G401.6 (cell line): ENCODE data around the gene SPATA17.
"Not testable (repeated sequence)": the region's sequence is repeated elsewhere in the genome, so short reads cannot be mapped to it uniquely, and the experiment has no call there.

Experiments used
- FAIRE-seq: peaks from 2 replicates; lab custom pipeline; 2012; peaks lifted over from hg19 to GRCh38; lab: Jason Lieb, UNC

Gene SPATA17

GRCh38 chr1:217630711-217631591 lies at the start of gene SPATA17, which contains the start of gene GPATCH2:
Gene SPATA17, plus strand, starts transcription at chr1:217631344. Its CDS starts 35 bp downstream, at chr1:217631379.
Gene GPATCH2, minus strand, starts transcription at chr1:217631090. Its CDS starts 119 bp downstream, at chr1:217630971.
- no peak for FAIRE-seq

- not testable (repeated sequence) for FAIRE-seq
Observed at GRCh38 chr1:217584286-217584811, 46.8 kb upstream of the SPATA17 start.

DNA sequence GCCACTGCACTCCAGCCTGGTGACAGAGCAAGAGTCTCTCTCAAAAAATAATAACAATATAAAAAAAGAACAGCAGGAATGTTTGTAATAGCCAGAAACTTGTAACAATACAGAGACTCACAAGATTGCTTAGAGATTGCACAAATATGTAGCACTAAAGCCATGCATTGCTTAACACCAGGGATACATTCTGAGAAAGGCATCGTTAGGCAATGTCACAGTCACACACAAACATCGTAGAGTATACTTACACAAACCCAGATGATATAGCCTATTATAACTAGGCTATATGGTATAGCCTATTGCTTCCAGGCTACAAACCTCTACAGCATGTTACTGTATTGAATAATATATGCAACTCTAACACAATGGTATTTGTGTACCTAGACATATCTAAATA lies 45.6 kb upstream of the SPATA17 start:
- FAIRE-seq, result no peak

GRCh38 chr1:217586586-217586985 lies 44.6 kb upstream of the SPATA17 start:
- FAIRE-seq, result no peak

- no peak for FAIRE-seq
Observed at GRCh38 chr1:217590598-217590997, 40.5 kb upstream of the SPATA17 start.

- FAIRE-seq, result no peak
Observed at GRCh38 chr1:217599154-217599553, 32.0 kb upstream of the SPATA17 start.

DNA sequence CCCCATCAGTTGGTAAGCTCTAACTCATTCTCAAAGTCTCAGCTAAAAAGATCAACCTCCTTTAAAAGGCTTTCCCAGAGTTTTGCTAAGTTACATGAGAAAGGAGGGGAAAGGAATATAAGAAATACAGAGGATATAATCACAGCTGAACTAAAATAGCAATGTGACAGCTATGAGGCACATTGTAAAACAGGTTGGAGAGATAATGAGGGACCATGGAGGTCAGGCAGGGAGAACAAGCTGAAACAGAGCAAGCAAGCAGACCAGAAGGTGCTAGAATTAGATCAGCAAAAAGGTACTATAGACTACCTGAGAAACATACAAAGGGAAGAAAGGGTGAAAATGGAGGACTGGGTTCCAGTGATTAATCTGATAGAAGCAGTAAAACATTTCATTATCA lies 28.8 kb upstream of the SPATA17 start:
- no peak for FAIRE-seq

DNA sequence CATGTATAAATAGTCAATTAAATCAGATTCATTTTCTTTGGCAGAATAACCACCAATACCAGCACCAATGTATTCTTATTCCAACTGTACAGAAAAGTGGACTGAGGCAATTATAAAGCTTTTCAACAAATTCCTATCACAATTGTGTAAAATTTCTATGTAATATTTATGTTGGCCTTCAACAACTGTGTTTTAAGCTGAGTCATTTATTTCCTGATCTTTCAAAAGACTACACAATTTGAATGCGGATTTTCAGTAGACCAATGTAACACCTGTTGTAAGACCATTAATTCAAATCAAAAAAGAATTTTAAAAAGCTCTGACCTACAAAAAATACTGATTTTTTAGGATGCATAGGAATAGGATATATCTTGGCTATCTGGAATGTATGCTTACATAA lies 25.8 kb upstream of the SPATA17 start:
- FAIRE-seq, result no peak

DNA sequence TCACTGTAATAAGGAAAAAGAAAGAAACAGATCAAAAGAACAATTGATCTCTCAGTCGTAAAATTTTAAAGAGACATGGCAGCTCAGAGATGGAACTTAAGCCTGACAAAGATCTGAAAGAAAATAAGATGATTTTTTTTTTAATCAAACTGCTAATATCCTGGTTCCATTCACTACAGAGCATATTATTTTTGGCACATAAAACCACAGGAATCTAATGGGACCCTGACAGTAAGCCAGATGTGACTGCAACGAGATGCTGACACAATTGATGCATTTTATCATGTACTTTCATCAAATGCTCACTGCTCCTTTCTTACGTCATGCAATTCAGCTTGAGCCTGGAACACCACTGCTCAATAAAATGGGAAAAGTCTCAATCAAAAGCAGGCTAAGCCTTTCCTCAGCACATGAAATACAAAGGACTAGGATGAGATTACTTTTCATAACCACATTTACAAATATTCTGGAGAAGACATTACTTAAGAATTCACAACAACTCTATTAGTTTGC lies 16.9 kb upstream of the SPATA17 start:
- FAIRE-seq, result no peak

GRCh38 chr1:217617126-217617525 lies 14.0 kb upstream of the SPATA17 start:
- FAIRE-seq, result no peak

DNA sequence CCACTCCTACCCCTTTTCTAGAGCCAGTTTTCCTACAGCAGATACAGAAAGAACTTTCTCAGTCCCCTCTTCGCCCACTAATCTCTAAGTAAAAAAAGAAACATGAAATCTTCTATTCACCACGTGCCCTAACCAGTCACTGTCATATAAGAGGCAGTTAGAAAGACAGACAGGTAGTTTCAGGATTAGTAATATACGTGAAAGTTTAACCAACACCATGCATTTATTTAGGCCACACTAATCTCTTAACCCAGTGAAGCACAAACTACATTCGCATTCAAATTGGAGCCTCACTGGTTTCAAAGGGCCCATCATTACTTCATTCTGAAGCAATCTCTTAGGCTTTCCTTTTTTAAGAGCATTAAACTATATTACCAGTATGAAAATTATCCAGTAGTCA lies 10.3 kb upstream of the SPATA17 start:
- FAIRE-seq, result no peak

DNA sequence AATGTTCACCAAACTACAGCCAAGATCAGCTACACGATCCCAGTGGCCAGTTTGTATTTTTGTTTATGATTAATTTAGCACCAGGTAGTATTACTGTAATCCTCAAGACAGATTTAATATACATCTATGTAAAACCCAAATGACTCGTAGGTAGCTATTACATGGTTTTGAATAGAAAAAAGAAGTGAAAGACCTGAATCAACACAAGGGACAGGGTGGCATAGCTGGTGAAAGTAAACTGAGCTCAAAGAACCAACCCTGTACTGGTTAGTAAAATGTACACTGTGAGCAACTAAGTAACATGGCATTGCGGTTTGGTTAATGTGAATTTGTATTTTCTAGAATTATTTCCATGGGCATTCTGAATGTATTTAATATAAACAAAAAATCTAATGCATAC lies 9.1 kb upstream of the SPATA17 start:
- FAIRE-seq, result no peak

- FAIRE-seq, result no peak
Observed at GRCh38 chr1:217626321-217626720, 4.8 kb upstream of the SPATA17 start.

DNA sequence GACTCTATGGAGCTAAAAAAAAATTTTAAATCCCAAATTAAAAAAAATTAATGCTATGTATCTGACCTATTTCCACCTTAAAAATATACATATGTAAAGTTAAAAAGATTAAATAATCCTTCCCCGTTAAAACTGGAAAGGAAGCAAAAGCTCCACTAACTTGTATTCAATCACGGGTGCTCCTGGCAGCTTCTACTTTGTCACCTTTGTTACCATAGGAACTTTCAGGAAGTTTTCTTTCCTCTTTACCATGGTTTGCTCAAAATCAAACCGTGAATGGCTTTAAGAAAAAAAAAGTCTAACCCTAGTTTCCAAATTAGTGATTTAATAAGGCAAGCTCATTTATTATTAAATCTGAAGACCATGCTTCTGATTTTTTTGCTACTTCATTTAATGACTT lies 3.7 kb upstream of the SPATA17 start:
- FAIRE-seq, result no peak

DNA sequence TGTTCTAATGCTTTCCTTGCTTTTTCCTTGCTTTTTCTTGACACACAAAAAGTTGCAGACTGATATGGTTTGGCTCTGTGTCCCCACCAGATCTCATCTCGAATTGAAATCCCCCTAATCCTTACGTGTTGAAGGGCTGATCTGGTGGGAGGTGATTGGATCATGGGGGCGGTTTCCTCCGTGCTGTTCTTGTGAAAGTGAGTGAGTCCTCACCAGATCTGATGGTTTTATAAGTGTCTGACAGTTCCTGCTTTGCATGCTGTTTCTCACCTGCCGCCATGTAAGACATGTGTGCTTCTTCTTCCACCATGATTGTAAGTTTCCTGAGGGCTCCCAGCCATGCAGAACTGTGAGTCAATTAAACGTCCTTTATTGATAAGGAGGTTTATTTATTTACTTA lies 11.3 kb downstream of the SPATA17 start:
- no peak for FAIRE-seq

DNA sequence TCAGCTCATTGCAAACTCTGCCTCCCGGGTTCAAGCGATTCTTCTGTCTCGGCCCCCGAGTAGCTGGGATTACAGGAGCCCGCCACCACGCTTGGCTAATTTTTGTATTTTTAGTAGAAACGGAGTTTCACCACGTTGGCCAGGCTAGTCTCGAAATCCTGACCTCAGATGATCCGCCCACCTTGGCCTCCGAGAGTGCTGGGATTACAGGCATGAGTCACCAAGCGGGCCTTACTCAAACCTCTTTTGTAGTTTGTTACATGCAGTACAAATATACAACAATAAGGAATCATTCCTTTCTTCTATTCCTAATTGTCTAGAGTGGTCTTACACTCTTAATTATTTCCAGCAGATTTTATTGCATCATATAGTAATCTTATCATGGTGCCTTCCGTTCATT lies 16.6 kb downstream of the SPATA17 start:
- no peak for FAIRE-seq

DNA sequence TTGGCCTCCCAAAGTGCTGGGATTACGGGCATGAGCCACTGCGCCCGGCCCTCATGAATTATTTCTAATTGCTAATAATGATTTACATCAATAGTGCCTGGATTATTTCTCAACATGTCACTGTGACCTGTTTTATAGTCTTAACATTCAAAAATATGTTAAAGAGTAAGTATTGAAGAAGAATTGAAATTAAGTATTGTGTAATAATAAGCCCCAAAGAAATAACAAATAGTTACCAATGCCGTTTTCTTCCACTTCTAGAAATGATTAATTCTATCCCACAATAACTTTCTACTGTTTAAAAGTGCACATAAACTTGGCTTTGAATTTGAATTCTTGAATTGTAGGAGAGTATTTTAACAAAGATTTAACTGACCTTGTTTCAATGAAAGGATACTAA lies 19.5 kb downstream of the SPATA17 start:
- no peak for FAIRE-seq

DNA sequence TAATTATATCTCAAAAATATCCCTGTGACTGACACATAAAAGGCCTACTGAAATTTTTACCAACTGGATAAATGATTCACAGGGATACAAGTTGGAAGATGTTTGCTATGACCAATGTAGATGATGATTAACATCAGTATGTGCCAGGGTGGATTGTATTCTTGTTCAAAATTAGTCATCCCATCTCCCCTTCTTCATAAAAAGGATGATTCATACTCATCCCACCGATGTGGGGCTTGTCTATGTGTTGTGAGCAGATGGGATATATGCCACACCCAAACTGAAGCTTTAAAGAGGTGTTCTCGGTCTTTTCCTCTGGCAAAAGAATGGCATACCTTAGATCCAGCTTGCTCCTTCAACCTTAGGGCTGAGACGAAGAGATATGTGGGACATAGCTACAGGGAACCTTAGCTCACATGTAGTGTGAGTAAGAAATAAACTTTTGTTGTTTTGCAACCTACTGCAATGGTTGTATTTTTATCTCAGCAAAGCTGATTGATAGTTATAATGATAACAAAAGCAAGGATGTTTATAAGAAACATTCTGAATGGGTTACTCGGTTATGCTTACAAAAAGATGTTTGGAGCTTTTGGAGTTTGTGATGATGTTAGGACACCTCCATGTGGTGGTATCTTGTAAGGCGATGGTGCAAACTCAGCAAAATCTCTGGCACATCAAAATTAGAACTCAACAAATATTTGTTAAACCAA lies 29.4 kb downstream of the SPATA17 start:
- no peak for FAIRE-seq

DNA sequence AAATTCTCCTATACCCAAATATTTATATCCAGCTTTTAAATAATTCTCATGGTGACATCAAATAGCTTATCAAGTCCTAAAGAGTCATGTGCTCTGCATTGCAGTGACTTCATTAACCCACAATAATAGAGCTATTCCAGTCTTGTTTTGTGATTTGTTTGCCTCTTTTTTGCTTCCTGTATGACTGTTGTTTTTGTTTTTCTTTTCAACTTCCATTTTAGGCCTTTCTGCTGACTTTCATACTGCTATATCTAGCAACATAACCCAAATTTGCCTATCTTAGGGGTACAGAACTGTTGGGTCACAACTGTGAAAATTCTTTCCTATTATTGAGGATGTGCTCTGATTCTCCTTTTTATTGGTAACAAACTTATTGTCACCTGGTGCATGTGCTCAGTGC lies 30.3 kb downstream of the SPATA17 start:
- no peak for FAIRE-seq

DNA sequence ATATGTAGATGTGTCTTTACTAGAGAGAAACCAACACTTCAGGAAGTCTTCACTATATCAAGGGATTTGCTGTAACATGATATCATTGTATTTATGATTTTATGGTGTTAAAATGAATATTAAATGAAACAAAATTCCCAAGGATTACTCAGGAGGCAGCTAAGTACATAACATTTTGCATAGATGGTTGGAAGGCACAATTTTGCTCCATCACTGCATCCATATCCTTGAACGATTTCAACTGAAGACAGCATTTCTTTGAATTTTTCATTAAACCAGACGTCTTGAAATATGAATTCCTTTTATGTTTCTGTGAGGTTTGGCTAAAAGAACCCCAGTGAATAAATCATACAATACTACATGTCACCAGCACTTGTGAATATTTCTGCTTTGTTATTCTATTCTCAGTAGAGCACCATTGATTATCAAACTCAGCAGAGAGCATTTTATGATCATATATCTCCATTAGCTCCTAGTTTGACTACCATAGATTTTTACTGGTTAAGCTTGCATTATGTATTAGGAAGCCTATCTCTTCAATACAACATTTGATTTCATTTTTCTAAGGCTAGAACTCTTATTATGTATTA lies 37.3 kb downstream of the SPATA17 start:
- FAIRE-seq, result no peak

DNA sequence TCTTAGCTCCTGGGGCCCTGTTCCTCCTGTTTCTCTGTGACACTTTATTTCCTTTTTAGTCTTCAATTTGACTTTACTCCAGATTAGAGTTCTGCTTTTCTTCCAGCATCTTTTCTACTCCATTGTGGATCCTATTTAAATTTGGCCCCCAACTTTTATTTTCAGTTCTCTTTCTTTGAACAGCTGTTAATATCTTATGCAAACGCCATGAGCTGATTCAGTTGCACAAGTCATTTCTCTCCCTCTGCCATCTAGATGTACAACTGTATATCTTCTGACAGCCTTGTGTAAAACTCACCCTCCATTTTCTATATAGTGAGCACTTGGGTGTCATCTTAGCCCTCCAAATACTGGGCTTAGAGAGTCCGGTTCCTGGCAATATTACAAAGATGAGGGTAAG lies 42.2 kb downstream of the SPATA17 start:
- no peak for FAIRE-seq

- no peak for FAIRE-seq
Observed at GRCh38 chr1:217674028-217674729, 43.0 kb downstream of the SPATA17 start.
